ENCODE data around the gene LNP1. TPM values are rescaled to one million over a fixed set of nuclear protein-coding genes. Genes with fewer than 3 reads are reported as not detected.

LNP1 gene
- total and polyA plus RNA-seq, 2 of the 13 experiments (the other 11 are each of a cell fraction or from before 2014, with no cell fraction given), result 3.6 to 7.0 TPM

DNA sequence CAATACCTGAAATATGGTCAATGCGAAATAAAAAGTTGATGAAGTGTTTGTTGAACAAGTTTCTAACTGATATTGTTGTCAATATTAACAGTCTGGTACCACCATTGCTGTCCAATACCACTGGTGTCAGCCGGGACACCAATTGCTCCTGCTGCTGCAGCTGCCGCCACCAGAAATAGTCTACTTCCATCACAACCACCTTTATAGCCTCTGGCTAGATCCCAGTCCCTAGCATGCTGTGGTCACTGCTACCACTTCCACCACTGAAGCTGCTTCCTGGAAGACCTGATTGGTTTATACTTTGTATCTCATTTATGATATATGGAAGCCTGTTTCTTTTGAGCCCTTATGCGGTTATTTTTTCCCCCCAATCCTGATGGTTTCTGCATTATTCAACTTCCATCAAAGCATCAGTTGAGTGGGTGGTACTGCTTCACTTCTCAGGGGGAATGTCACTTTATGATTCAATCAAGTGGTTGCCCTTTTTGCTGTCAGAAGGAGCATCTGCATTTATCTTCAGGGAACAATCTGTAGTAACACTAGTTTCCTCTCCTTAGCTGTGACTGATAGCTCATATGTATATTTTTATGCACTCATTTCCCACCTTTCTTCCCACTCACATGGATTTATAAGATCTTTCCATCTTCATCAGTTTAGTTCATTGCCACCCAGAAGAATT is 11.7 kb downstream of the LNP1 start:
- POLR2A ChIA-PET, result interaction anchor here (4.5 kb wide), 1 partner anchor 12 kb away, joined by 44 read pairs; the partner anchor contains the start of genes LNP1 and TOMM70
- in situ Hi-C loops (cut with HindIII; ENCODE audit: extremely low pct_ligation_motif_present, low pct_unique_long_range_greater_than_20kb) (no loop called here), intact Hi-C loops (cut with micrococcal nuclease; ENCODE audit: unreplicated experiment) (no loop called here)
- CTCF ChIA-PET (ENCODE audit: low intra/inter-chr PET ratio, low total read pairs), result no interaction called here
- Histone ChIP-seq H3K27ac (ENCODE audit: extremely low read length, insufficient read depth, low read length) (no peak overlapping the region), H3K9ac (ENCODE audit: insufficient read depth, low read depth, low read length) (no peak overlapping the region), H3K9me3 (ENCODE audit: low read length) (no peaks in the 10 kb centered on the region), H3K4me1 (ENCODE audit: insufficient read depth, low read length) (peaks cover 49% of the 10 kb centered on the region), H3K4me3 (replicated peaks in 1 of 3; ENCODE audit: insufficient read depth in 1 of 3, low read depth in 2 of 3, low read length in 3 of 3) (no peak overlapping the region), H3K36me3 (replicated peaks in 1 of 2; ENCODE audit: control insufficient read depth in 1 of 2, insufficient read depth in 2 of 2, low read length in 2 of 2) (no peaks in the 10 kb centered on the region; a peak in 1 of 5 replicates), H3K4me2 (ENCODE audit: low read depth, low read length) (no peak overlapping the region), H3K79me2 (ENCODE audit: insufficient read depth, low read length) (peaks cover 25% of the 10 kb centered on the region), H2AFZ (ENCODE audit: low read length) (no peak overlapping the region), H3K27me3 (ENCODE audit: control insufficient read depth in 1 of 2, insufficient read depth in 2 of 2, low read length in 2 of 2) (no peaks in the 10 kb centered on the region), H4K20me1 (ENCODE audit: insufficient read depth, low read length) (0 out of 2 replicates have a peak, but pooled peaks cover 4% of the 10 kb centered on the region)
- ATAC-seq (no peak), DNase-seq (ENCODE audit: low spot score) (no peak), FAIRE-seq (no peak)
- BruUV-seq (replicated peaks), result no TSS peak
- 98% methylated on average over 4 of the region's 4 CpGs for WGBS (ENCODE audit: low lambda C conversion rate)
- TF ChIP-seq MTA1 (CRISPR knock-in tag; IDR thresholded peaks at IDR 0.05; ENCODE audit: borderline replicate concordance) (no peak), FOXK1 (CRISPR knock-in tag; IDR thresholded peaks at IDR 0.05; ENCODE audit: borderline replicate concordance, low read depth) (no peak), ETV6 (CRISPR knock-in tag; conservative IDR thresholded peaks at IDR 0.05) (no peak), SMARCE1 (IDR thresholded peaks at IDR 0.05; ENCODE audit: borderline replicate concordance) (no peak), ZNF556 (CRISPR knock-in tag; IDR thresholded peaks at IDR 0.05; ENCODE audit: borderline replicate concordance) (no peak), U2AF2 (IDR thresholded peaks at IDR 0.05; ENCODE audit: low read depth, low read length) (no peak), ZNF644 (CRISPR knock-in tag; IDR thresholded peaks at IDR 0.05; ENCODE audit: low read depth) (no peak), ZNF850 (CRISPR knock-in tag; conservative IDR thresholded peaks at IDR 0.05) (no peak), GRHL1 (CRISPR knock-in tag; conservative IDR thresholded peaks at IDR 0.05) (no peak), ZNF740 (CRISPR knock-in tag; IDR thresholded peaks at IDR 0.05) (no peak), CEBPG (CRISPR knock-in tag; IDR thresholded peaks at IDR 0.05) (no peak), AHR (CRISPR knock-in tag; IDR thresholded peaks at IDR 0.05) (no peak), MXI1 (IDR thresholded peaks at IDR 0.05; ENCODE audit: borderline replicate concordance, low read depth, low read length) (no peak), POGZ (CRISPR knock-in tag; IDR thresholded peaks at IDR 0.05) (no peak), GATAD2A (CRISPR knock-in tag; IDR thresholded peaks at IDR 0.05) (no peak), SAFB2 (CRISPR knock-in tag; IDR thresholded peaks at IDR 0.05; ENCODE audit: borderline replicate concordance, low read depth) (no peak), RORA (CRISPR knock-in tag; IDR thresholded peaks at IDR 0.05) (no peak), HNRNPUL1 (IDR thresholded peaks at IDR 0.05; ENCODE audit: low read depth, low read length) (no peak)
- TF ChIP-seq, protein P1, sequence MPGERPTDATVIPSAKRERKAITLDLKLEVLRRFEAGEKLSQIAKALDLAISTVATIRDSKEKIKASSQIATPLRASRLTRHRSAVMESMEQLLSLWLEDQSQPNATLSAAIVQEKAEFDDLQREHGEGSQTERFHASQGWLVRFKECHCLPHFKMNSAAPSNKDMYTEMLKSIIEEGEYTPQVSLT (CRISPR knock-in tag; IDR thresholded peaks at IDR 0.05; ENCODE audit: borderline replicate concordance, low read depth), result no peak
- TF ChIP-seq, protein P2, sequence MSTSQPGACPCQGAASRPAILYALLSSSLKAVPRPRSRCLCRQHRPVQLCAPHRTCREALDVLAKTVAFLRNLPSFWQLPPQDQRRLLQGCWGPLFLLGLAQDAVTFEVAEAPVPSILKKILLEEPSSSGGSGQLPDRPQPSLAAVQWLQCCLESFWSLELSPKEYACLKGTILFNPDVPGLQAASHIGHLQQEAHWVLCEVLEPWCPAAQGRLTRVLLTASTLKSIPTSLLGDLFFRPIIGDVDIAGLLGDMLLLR (CRISPR knock-in tag; IDR thresholded peaks at IDR 0.05), result no peak
